Measurements from ENCODE around the gene SYT7.

DNA sequence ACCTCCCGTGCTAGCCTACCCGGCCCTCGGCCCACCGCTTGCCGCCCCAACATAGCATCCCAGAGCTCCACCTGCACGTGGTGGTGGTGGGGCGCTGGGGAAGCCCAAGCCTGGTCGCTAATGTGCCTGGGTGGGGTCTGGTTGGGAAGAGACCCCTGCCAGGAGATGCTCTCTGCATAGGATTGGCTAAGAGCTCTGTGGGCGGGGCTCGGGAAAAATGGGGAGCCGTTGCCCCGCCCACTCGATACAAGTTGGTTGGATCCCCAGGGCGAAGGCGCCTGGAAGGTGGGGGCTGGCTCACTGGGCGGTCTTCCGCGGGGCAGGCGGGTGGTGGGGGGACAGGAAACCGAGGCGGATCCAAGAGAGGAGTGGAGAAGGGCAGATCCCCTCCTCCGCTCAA, 64.7 kb downstream of the SYT7 start:
- TF ChIP-seq RFX5 (IDR thresholded peaks at IDR 0.05; ENCODE audit: borderline replicate concordance, low read depth, low read length) (no peak), EP300 (IDR thresholded peaks at IDR 0.05; ENCODE audit: borderline replicate concordance in 1 of 2, low read depth in 2 of 2, low read length in 2 of 2) (no peak), CTCF (IDR thresholded peaks at IDR 0.05; ENCODE audit: control extremely low read depth in 1 of 3, insufficient read depth in 1 of 3, low read depth in 1 of 3, low read length in 3 of 3) (no peak), POLR2A (IDR thresholded peaks at IDR 0.05; ENCODE audit: control extremely low read depth in 1 of 2, low read depth in 2 of 2, low read length in 2 of 2) (no peak), POLR2AphosphoS5 (IDR thresholded peaks at IDR 0.05; ENCODE audit: low read depth, low read length) (no peak)
- TF ChIP-seq, protein P1, sequence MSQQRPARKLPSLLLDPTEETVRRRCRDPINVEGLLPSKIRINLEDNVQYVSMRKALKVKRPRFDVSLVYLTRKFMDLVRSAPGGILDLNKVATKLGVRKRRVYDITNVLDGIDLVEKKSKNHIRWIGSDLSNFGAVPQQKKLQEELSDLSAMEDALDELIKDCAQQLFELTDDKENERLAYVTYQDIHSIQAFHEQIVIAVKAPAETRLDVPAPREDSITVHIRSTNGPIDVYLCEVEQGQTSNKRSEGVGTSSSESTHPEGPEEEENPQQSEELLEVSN (IDR thresholded peaks at IDR 0.05): peak; percentile 54; the same call in 1 of the 2 replicates
- TF ChIP-seq, protein P2, sequence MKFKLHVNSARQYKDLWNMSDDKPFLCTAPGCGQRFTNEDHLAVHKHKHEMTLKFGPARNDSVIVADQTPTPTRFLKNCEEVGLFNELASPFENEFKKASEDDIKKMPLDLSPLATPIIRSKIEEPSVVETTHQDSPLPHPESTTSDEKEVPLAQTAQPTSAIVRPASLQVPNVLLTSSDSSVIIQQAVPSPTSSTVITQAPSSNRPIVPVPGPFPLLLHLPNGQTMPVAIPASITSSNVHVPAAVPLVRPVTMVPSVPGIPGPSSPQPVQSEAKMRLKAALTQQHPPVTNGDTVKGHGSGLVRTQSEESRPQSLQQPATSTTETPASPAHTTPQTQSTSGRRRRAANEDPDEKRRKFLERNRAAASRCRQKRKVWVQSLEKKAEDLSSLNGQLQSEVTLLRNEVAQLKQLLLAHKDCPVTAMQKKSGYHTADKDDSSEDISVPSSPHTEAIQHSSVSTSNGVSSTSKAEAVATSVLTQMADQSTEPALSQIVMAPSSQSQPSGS (IDR thresholded peaks at IDR 0.05; ENCODE audit: low read length): no peak
- TF ChIP-seq, protein P3, sequence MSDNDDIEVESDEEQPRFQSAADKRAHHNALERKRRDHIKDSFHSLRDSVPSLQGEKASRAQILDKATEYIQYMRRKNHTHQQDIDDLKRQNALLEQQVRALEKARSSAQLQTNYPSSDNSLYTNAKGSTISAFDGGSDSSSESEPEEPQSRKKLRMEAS (IDR thresholded peaks at IDR 0.05): peak; percentile 55

All from H1 (cell line).